Measurements from ENCODE around the gene IFIH1.

- TF ChIP-seq CTCF (IDR thresholded peaks at IDR 0.05) (no peak), POLR2A (IDR thresholded peaks at IDR 0.05) (no peak)
Observed at GRCh38 chr2:162324953-162325352, 6.5 kb upstream of the IFIH1 start.
